HEK293 (cell line): ENCODE data around the gene ABHD17A.

ENCODE experiments used
- CTCF ChIA-PET: fragments of 350-600 bp; formaldehyde crosslinking; extraction: SDS; loops from one replicate; lab custom pipeline; 2021; ENCODE audit warnings: antibody characterized with exemption; lab: Yijun Ruan, JAX
- POLR2A ChIA-PET: fragments of 300-600 bp; formaldehyde crosslinking; extraction: SDS; loops from one replicate; lab custom pipeline; 2020; ENCODE audit warnings: antibody characterized with exemption, inconsistent platforms; lab: Yijun Ruan, JAX
- H3K27ac ChIP-seq: fragments of 200-500 bp; sonication (Bioruptor generic); 2 replicates; pipeline ENCODE4 v1.5.1; 2014; ENCODE audit warnings: low read depth, low read length, control low read depth, inconsistent platforms; ENCODE audit errors: extremely low read depth
- H3K36me3 ChIP-seq, 2 experiments: fragments of 200-500 bp in 1 of 2; sonication (Bioruptor generic) in 1 of 2; 1 replicate in 1 of 2; 2 replicates in 1 of 2; pipeline ENCODE4 v1.5.1; 2014 to 2017; ENCODE audit warnings: inconsistent platforms in 2 of 2, low read length in 2 of 2; ENCODE audit not compliant: control insufficient read depth in 2 of 2, insufficient read depth in 1 of 2
- H3K4me1 ChIP-seq: fragments of 200-500 bp; sonication (Bioruptor generic); 2 replicates; pipeline ENCODE4 v1.5.1; 2014; ENCODE audit warnings: mild to moderate bottlenecking, low read length, inconsistent platforms; ENCODE audit not compliant: control insufficient read depth, insufficient read depth
- H3K4me3 ChIP-seq: 2 replicates; pipeline ENCODE4 v1.5.1; 2011; ENCODE audit warnings: low read depth, mild to moderate bottlenecking, control low read depth, low read length, moderate library complexity
- H3K9me3 ChIP-seq: fragments of 200-500 bp; sonication (Bioruptor generic); 2 replicates; pipeline ENCODE4 v1.5.1; 2014; ENCODE audit warnings: low read depth, low read length, inconsistent platforms; ENCODE audit not compliant: control insufficient read depth, insufficient read depth
- ATF2 ChIP-seq: fragments of 450-650 bp; formaldehyde crosslinking; IDR thresholded peaks from 2 replicates; pipeline ENCODE4 v1.5.1; 2016; ENCODE audit warnings: missing biosample characterization, missing genetic modification characterization, low read depth
- HIC1 ChIP-seq: fragments of 450-650 bp; formaldehyde crosslinking; IDR thresholded peaks from 2 replicates; pipeline ENCODE4 v1.5.1; 2016; ENCODE audit warnings: missing biosample characterization, missing genetic modification characterization
- KLF1 ChIP-seq: fragments of 450-650 bp; formaldehyde crosslinking; IDR thresholded peaks from 2 replicates; pipeline ENCODE4 v1.5.1; 2016; ENCODE audit warnings: missing biosample characterization, missing genetic modification characterization
- MEIS1 ChIP-seq: sonication (generic); formaldehyde crosslinking; IDR thresholded peaks from 2 replicates; pipeline ENCODE4 v1.8.1; 2022; ENCODE audit warnings: missing genetic modification reagents, mild to moderate bottlenecking, borderline replicate concordance
- ZFP41 ChIP-seq: fragments of 450-650 bp; formaldehyde crosslinking; IDR thresholded peaks from 2 replicates; pipeline ENCODE4 v1.5.1; 2016; ENCODE audit warnings: missing biosample characterization, missing genetic modification characterization, borderline replicate concordance
- ZNF10 ChIP-seq: fragments of 450-650 bp; formaldehyde crosslinking; IDR thresholded peaks from 2 replicates; pipeline ENCODE4 v1.5.1; 2017; ENCODE audit warnings: missing biosample characterization, missing genetic modification characterization
- ZNF138 ChIP-seq: fragments of 450-650 bp; formaldehyde crosslinking; IDR thresholded peaks from 2 replicates; pipeline ENCODE4 v1.5.1; 2016; ENCODE audit warnings: missing biosample characterization, missing genetic modification characterization, borderline replicate concordance
- ZNF2 ChIP-seq: fragments of 450-650 bp; formaldehyde crosslinking; IDR thresholded peaks from 2 replicates; pipeline ENCODE4 v1.5.1; 2016; ENCODE audit warnings: missing biosample characterization, missing genetic modification characterization
- ZNF24 ChIP-seq: fragments of 450-650 bp; formaldehyde crosslinking; IDR thresholded peaks from 2 replicates; pipeline ENCODE4 v1.5.1; 2016; ENCODE audit warnings: missing biosample characterization, missing genetic modification characterization
- ZNF292 ChIP-seq: fragments of 450-650 bp; formaldehyde crosslinking; IDR thresholded peaks from 2 replicates; pipeline ENCODE4 v1.5.1; 2016; ENCODE audit warnings: low read depth, missing biosample characterization, missing genetic modification characterization, borderline replicate concordance
- ZNF302 ChIP-seq: fragments of 450-650 bp; formaldehyde crosslinking; IDR thresholded peaks from 2 replicates; pipeline ENCODE4 v1.5.1; 2016; ENCODE audit warnings: missing biosample characterization, missing genetic modification characterization, low read depth
- ZNF510 ChIP-seq: fragments of 450-650 bp; formaldehyde crosslinking; IDR thresholded peaks from 2 replicates; pipeline ENCODE4 v1.5.1; 2018; ENCODE audit warnings: mild to moderate bottlenecking, missing genetic modification characterization, missing biosample characterization; ENCODE audit not compliant: insufficient replicate concordance
- ZNF549 ChIP-seq: fragments of 450-650 bp; IDR thresholded peaks from 2 replicates; pipeline ENCODE4 v1.5.1; 2018; ENCODE audit warnings: missing biosample characterization, missing genetic modification characterization, mild to moderate bottlenecking, inconsistent platforms, moderate library complexity
- ZNF624 ChIP-seq: fragments of 450-650 bp; formaldehyde crosslinking; IDR thresholded peaks from 2 replicates; pipeline ENCODE4 v1.5.1; 2017; ENCODE audit warnings: missing biosample characterization, missing genetic modification characterization
- ZNF776 ChIP-seq: fragments of 450-650 bp; formaldehyde crosslinking; IDR thresholded peaks from 2 replicates; pipeline ENCODE4 v1.5.0; 2017; ENCODE audit warnings: missing biosample characterization, missing genetic modification characterization, borderline replicate concordance
- ZNF785 ChIP-seq: fragments of 450-650 bp; formaldehyde crosslinking; IDR thresholded peaks from 2 replicates; pipeline ENCODE4 v1.5.1; 2016; ENCODE audit warnings: missing biosample characterization, missing genetic modification characterization
- TF ChIP-seq, protein P1 (sequence below): fragments of 450-650 bp; formaldehyde crosslinking; IDR thresholded peaks from 2 replicates; pipeline ENCODE4 v1.5.1; 2016; ENCODE audit warnings: missing biosample characterization, missing genetic modification characterization
- TF ChIP-seq, protein P2 (sequence below): fragments of 450-650 bp; formaldehyde crosslinking; IDR thresholded peaks from 2 replicates; pipeline ENCODE4 v1.5.1; 2016; ENCODE audit warnings: missing biosample characterization, missing genetic modification characterization
- TF ChIP-seq, protein P3 (sequence below): IDR thresholded peaks from 2 replicates; pipeline ENCODE4 v1.6.1; 2011; ENCODE audit warnings: mild to moderate bottlenecking, low read depth, low read length, borderline replicate concordance

Gene ABHD17A

DNA sequence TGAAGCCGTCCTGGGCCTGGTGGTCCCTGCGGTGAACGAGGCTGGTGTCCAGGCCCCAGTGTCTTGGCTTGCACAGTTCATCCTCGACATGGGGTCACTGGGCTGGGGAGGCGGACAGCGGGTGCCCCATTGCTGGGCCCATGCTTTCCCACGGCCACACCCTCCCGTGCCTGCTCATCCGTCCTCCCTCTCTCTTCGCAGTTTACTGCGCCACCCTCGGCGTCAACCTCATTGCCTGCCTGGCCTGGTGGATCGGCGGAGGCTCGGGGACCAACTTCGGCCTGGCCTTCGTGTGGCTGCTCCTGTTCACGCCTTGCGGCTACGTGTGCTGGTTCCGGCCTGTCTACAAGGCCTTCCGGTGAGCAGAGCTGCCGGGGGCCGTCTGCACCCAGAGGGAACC, 32.6 kb upstream of the ABHD17A start (continued):
- TF ChIP-seq ZNF292: no peak
- no peak for TF ChIP-seq ATF2 (tag by site-specific recombination)
- TF ChIP-seq, protein P1, sequence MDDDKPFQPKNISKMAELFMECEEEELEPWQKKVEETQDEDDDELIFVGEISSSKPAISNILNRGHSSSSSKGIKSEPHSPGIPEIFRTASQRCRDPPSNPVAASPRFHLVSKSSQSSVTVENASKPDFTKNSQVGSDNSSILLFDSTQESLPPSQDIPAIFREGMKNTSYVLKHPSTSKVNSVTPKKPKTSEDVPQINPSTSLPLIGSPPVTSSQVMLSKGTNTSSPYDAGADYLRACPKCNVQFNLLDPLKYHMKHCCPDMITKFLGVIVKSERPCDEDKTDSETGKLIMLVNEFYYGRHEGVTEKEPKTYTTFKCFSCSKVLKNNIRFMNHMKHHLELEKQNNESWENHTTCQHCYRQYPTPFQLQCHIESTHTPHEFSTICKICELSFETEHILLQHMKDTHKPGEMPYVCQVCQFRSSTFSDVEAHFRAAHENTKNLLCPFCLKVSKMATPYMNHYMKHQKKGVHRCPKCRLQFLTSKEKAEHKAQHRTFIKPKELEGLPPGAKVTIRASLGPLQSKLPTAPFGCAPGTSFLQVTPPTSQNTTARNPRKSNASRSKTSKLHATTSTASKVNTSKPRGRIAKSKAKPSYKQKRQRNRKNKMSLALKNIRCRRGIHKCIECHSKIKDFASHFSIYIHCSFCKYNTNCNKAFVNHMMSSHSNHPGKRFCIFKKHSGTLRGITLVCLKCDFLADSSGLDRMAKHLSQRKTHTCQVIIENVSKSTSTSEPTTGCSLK: no peak
- TF ChIP-seq, protein P2, sequence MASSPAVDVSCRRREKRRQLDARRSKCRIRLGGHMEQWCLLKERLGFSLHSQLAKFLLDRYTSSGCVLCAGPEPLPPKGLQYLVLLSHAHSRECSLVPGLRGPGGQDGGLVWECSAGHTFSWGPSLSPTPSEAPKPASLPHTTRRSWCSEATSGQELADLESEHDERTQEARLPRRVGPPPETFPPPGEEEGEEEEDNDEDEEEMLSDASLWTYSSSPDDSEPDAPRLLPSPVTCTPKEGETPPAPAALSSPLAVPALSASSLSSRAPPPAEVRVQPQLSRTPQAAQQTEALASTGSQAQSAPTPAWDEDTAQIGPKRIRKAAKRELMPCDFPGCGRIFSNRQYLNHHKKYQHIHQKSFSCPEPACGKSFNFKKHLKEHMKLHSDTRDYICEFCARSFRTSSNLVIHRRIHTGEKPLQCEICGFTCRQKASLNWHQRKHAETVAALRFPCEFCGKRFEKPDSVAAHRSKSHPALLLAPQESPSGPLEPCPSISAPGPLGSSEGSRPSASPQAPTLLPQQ (tag by site-specific recombination): no peak
- TF ChIP-seq ZNF776 (tag by site-specific recombination): no peak
- TF ChIP-seq MEIS1: no peak
- no peak for TF ChIP-seq ZNF510 (tag by site-specific recombination)
- TF ChIP-seq ZNF24 (tag by site-specific recombination): no peak

DNA sequence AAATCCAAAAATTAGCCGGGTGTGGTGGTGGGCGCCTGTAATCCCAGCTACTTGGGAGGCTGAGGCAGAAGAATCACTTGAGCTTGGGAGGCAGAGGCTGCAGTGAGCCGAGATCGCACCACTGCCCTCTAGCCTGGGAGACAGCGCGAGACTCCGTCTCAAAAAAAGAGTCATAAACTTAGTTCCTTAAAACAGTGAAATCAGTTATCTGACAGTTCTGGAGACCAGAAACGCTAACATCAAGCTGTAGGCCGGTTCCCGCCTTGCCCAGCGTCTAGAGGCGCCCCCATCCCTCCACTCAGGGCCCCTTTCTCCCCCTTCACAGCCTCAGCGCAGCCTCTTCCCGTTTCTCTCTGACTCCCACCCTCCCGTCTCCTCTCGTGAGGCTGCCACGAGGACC, 31.9 kb upstream of the ABHD17A start:
- Histone ChIP-seq H3K27ac (no peak overlapping the region), H3K9me3 (no peaks in the 10 kb centered on the region), H3K4me1 (no peaks in the 10 kb centered on the region), H3K36me3 (peaks cover 0 to 70% of the 10 kb centered on the region in 2 experiments; a peak in 2 of 3 replicates), H3K4me3 (no peak overlapping the region)
- TF ChIP-seq HIC1 (tag by site-specific recombination): no peak
- TF ChIP-seq ZNF10: no peak
- no peak for TF ChIP-seq ZNF549 (tag by site-specific recombination)
- TF ChIP-seq ZNF785: no peak
- TF ChIP-seq KLF1 (tag by site-specific recombination): no peak
- no peak for TF ChIP-seq ZNF138
- no peak for TF ChIP-seq ZNF302 (tag by site-specific recombination)
- TF ChIP-seq ZFP41 (tag by site-specific recombination): no peak
- no peak for TF ChIP-seq ZNF24 (tag by site-specific recombination)
- TF ChIP-seq ZNF2 (tag by site-specific recombination): no peak
- TF ChIP-seq, protein P3, sequence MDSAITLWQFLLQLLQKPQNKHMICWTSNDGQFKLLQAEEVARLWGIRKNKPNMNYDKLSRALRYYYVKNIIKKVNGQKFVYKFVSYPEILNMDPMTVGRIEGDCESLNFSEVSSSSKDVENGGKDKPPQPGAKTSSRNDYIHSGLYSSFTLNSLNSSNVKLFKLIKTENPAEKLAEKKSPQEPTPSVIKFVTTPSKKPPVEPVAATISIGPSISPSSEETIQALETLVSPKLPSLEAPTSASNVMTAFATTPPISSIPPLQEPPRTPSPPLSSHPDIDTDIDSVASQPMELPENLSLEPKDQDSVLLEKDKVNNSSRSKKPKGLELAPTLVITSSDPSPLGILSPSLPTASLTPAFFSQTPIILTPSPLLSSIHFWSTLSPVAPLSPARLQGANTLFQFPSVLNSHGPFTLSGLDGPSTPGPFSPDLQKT: no peak
- TF ChIP-seq ZNF624 (tag by site-specific recombination): no peak
- TF ChIP-seq, protein P2 (tag by site-specific recombination): no peak
- CTCF ChIA-PET: interaction anchor here (1.0 kb wide), 1 partner anchor 11 kb away, joined by 3 read pairs; no protein-coding TSS in a partner anchor
- POLR2A ChIA-PET: no interaction called here
